Measurements from ENCODE around the gene NPC1. TPM values are rescaled to one million over a fixed set of nuclear protein-coding genes. Genes with fewer than 3 reads are reported as not detected.
"Not testable (repeated sequence)": the region's sequence is repeated elsewhere in the genome, so short reads cannot be mapped to it uniquely, and the experiment has no call there.

NPC1 gene
- total RNA-seq, 1 experiment from 2014 or later, result 39.4 TPM

GRCh38 chr18:23583071-23583865 is 3.0 kb downstream of the NPC1 start:
- in situ Hi-C loops (cut with HindIII; ENCODE audit: low pct_unique_long_range_greater_than_20kb, low sequenced_read_pairs), result no loop called here
- peak; percentile 83 for DNase-seq (ENCODE audit: low read depth, low spot score)

GRCh38 chr18:23580677-23581367 is 5.5 kb downstream of the NPC1 start:
- no peak for DNase-seq (ENCODE audit: low read depth, low spot score)
- in situ Hi-C loops (cut with HindIII; ENCODE audit: low pct_unique_long_range_greater_than_20kb, low sequenced_read_pairs), result no loop called here

DNA sequence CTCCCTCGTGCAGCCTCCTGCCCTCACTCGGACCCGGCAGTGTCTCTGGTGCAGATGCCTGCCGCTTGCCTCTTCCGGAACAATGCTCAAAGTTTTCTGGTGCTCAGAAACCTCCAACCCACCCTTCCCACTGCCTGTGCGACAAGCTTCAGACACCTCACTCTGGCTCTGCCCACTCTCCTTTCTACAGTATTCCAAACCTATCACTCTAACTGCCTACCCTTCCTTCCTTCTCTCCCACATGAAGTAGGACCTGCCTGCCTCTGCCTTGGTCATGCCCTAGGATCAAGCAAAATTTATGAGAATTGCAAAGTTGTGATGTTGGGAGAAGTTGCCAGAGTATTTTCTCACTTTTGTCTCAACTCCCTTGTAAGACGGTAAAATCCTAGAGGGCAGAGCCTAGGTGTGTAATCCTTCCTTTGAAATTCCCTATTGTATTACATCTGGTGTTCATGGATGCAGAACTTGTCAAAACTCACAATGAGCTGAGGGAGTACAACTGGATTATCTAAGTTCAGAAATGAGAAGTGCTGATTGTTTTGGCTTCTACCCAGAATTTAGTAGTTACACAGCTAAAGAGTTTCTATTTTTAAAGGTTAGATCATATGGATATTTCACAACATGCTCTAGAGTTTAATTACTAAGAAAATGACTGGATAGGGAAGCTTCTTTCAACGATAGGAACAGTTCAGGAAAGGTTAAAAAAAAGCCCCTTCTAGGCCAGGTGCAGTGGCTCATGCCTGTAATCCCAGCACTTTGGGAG is 7.2 kb downstream of the NPC1 start:
- in situ Hi-C loops (cut with HindIII; ENCODE audit: low pct_unique_long_range_greater_than_20kb, low sequenced_read_pairs), result no loop called here
- no peak for DNase-seq (ENCODE audit: low read depth, low spot score)

DNA sequence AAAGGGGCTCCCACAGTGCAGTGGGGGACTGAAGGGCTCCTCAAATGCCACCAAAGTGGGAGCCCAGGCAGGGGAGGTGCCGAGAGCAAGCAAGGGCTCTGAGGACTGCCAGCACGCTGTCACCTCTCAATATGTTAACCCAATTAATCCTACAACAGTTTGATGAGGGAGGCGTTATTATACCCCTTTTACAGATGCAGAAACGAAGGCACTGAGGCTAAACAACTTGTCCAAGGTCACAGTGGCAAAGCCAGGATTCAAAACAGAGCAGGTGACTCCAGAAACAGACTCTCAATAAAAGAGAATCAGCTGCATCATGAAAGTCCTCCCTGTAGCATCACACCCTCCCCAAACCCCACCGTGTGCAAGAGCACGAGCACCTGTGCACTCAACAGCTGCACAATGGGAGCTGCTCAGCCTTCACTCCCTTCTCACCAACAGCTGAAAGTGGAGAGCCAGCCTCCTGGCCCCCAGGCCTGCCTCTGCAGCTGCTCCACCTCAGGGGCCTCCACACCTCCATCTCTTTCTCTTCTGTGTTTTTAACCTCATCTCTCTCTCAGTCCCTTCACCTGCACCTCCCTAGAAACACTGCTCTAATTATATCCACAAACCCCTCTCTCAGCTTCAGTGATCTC is 8.1 kb downstream of the NPC1 start:
- in situ Hi-C loops (cut with HindIII; ENCODE audit: low pct_unique_long_range_greater_than_20kb, low sequenced_read_pairs), result no loop called here
- DNase-seq (ENCODE audit: low read depth, low spot score), result no peak

GRCh38 chr18:23577521-23577920 is 8.8 kb downstream of the NPC1 start:
- in situ Hi-C loops (cut with HindIII; ENCODE audit: low pct_unique_long_range_greater_than_20kb, low sequenced_read_pairs); DNase-seq (ENCODE audit: low read depth, low spot score): not testable (repeated sequence)

DNA sequence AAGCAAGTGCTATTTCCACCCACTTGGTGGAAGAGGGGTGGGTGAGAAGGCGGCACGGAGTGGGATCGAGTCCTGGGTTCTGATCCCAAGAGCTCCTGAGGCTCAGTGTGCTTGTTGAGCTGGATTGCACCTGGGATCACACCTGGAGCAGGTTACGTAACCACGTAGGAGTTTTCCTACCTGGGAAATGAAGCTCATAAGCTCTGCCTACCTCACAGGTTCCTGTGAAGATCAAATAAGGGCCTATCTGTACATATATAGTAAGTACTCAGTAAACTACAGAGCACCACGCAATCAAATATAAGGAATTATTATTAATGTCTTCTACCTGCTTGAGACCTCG is 11.0 kb downstream of the NPC1 start:
- in situ Hi-C loops (cut with HindIII; ENCODE audit: low pct_unique_long_range_greater_than_20kb, low sequenced_read_pairs), result no loop called here
- no peak for DNase-seq (ENCODE audit: low read depth, low spot score)

- in situ Hi-C loops (cut with HindIII; ENCODE audit: low pct_unique_long_range_greater_than_20kb, low sequenced_read_pairs), result no loop called here
- DNase-seq (ENCODE audit: low read depth, low spot score), result no peak
Measured at GRCh38 chr18:23574611-23575308, 11.5 kb downstream of the NPC1 start.

GRCh38 chr18:23573626-23574431 is 12.5 kb downstream of the NPC1 start:
- DNase-seq (ENCODE audit: low read depth, low spot score), result peak; percentile 67
- in situ Hi-C loops (cut with HindIII; ENCODE audit: low pct_unique_long_range_greater_than_20kb, low sequenced_read_pairs), result no loop called here

DNA sequence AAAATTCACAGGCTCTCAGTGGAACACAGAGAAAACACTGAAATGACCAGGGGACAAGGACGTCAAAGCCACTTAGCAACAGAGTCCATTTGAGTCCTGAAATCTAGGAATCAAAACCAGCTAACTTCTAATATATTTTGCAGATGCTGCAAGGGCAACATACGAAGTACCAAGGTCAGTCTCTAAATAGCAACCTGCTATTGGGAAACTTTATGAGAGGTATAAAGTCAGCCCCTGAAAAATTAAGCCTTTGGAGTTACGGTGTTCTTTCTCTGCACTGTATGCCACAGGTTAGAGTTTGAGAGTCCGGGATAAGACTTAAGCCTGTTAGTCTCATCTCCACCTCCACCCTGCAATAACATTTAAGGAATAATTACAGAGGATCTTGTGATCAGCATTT is 13.3 kb downstream of the NPC1 start:
- DNase-seq (ENCODE audit: low read depth, low spot score), result no peak
- in situ Hi-C loops (cut with HindIII; ENCODE audit: low pct_unique_long_range_greater_than_20kb, low sequenced_read_pairs), result no loop called here

- in situ Hi-C loops (cut with HindIII; ENCODE audit: low pct_unique_long_range_greater_than_20kb, low sequenced_read_pairs), result no loop called here
- DNase-seq (ENCODE audit: low read depth, low spot score), result no peak
Measured at GRCh38 chr18:23572570-23572969, 13.7 kb downstream of the NPC1 start.

DNA sequence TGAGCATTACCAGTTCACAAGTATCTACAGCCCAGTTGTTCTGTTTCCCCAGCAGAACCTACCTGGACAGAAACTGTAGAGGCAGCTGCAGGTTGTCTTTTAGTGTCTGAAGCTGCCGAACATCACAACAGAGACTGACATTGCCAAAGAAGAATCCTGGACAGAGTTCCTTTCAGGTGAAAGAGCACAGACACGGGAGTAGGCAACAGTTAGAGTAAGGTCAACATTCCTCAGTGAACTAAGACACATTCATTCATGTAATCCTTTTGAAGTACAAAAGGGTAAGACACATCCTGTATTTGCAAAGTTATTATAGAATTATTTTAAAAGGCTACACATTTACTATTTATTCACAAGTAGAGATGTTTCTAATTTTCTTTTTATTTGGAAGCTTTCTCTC is 14.3 kb downstream of the NPC1 start:
- in situ Hi-C loops (cut with HindIII; ENCODE audit: low pct_unique_long_range_greater_than_20kb, low sequenced_read_pairs), result no loop called here
- DNase-seq (ENCODE audit: low read depth, low spot score), result no peak

DNA sequence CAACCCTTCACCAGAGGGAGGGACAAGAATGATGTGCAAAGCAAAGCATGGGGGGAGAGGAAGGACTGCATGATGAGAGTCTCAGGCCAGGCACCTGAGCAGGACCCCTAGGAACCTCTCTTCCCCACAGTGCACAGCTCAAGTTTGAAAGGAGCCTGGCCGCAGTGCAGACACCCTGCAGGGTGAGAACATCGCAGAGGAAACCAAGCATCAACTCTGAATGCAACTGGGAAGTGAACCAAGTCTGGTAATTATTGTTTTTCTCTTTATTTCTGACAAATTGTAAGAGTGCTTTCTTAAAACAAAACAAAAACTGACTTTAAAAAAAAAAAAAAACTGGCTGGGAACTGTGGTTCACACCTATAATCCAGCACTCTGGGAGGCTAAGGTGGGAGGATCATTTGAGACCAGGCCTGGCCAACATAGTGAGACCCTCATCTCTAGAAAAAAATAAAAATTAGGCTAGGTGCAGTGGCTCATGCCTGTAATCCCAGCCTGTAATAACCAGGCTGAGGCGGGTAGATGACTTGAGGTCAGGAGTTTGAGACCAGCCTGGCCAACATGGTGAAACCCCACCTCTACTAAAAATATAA is 15.3 kb downstream of the NPC1 start:
- no peak for DNase-seq (ENCODE audit: low read depth, low spot score)
- in situ Hi-C loops (cut with HindIII; ENCODE audit: low pct_unique_long_range_greater_than_20kb, low sequenced_read_pairs), result no loop called here

GRCh38 chr18:23569299-23570063 is 16.8 kb downstream of the NPC1 start:
- DNase-seq (ENCODE audit: low read depth, low spot score), result no peak
- in situ Hi-C loops (cut with HindIII; ENCODE audit: low pct_unique_long_range_greater_than_20kb, low sequenced_read_pairs), result no loop called here

- in situ Hi-C loops (cut with HindIII; ENCODE audit: low pct_unique_long_range_greater_than_20kb, low sequenced_read_pairs), result no loop called here
- DNase-seq (ENCODE audit: low read depth, low spot score), result no peak
Measured at GRCh38 chr18:23568281-23569138, 17.8 kb downstream of the NPC1 start.

DNA sequence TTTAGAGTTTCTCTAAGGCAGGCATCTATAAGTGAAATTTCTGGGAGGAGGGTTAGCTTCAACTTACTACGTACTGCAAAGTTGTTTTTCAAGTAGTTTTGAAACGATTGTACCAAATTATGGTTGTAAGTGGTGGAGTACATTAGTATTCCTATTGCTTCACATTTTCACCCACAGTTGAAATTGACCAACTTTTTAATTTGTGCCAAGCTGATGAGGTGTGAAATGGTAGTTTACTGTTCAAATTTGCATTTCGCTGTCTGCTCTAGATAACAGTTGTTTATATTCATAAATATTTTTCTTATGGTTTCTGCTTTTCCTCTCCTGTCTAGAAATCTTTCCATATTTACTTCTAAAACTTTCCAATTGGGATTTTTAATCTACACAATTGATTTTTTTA is 18.6 kb downstream of the NPC1 start:
- in situ Hi-C loops (cut with HindIII; ENCODE audit: low pct_unique_long_range_greater_than_20kb, low sequenced_read_pairs), result no loop called here
- DNase-seq (ENCODE audit: low read depth, low spot score), result no peak
